ENCODE data around the gene CSF3. TPM values are rescaled to one million over a fixed set of nuclear protein-coding genes. Genes with fewer than 3 reads are reported as not detected.
A peak's percentile ranks its signal among the peaks of the same experiment; 100 is the strongest.
"Not testable (repeated sequence)": the region's sequence is repeated elsewhere in the genome, so short reads cannot be mapped to it uniquely, and the experiment has no call there.

CSF3 gene
- total RNA-seq, 1 donor from 2014 or later = not detected

GRCh38 chr17:39996162-39996561 lies 19.1 kb upstream of the CSF3 start:
- Mint-ChIP-seq H3K4me1 (ENCODE audit: unreplicated experiment) (peaks cover 10% of the 10 kb centered on the region), H3K9me3 (ENCODE audit: unreplicated experiment) (no peaks in the 10 kb centered on the region), H3K27ac (ENCODE audit: unreplicated experiment) (no peak overlapping the region), H3K27me3 (ENCODE audit: unreplicated experiment) (no peaks in the 10 kb centered on the region), H3K36me3 (ENCODE audit: low read depth, unreplicated experiment) (peaks cover 50% of the 10 kb centered on the region), H3K4me3 (ENCODE audit: unreplicated experiment) (peak overlapping the region; percentile 25)
- TF ChIP-seq CTCF (IDR thresholded peaks at IDR 0.05; ENCODE audit: unreplicated experiment) = no peak
- DNase-seq (ENCODE audit: low spot score) = no peak

- DNase-seq (ENCODE audit: low spot score) = no peak
- H3K27me3 Mint-ChIP-seq (ENCODE audit: unreplicated experiment) = no peaks in the 10 kb centered on the region
- no peak for TF ChIP-seq CTCF (IDR thresholded peaks at IDR 0.05; ENCODE audit: unreplicated experiment)
- H3K4me1 Mint-ChIP-seq (ENCODE audit: unreplicated experiment) = peaks cover 10% of the 10 kb centered on the region
- no peak overlapping the region for H3K4me3 Mint-ChIP-seq (ENCODE audit: unreplicated experiment)
- no peak overlapping the region for H3K27ac Mint-ChIP-seq (ENCODE audit: unreplicated experiment)
- H3K9me3 Mint-ChIP-seq (ENCODE audit: unreplicated experiment) = no peaks in the 10 kb centered on the region
- H3K36me3 Mint-ChIP-seq (ENCODE audit: low read depth, unreplicated experiment) = peaks cover 45% of the 10 kb centered on the region
Measured at GRCh38 chr17:39996800-39997199, 18.4 kb upstream of the CSF3 start.

GRCh38 chr17:39997543-39997942 lies 17.7 kb upstream of the CSF3 start:
- no peak for TF ChIP-seq CTCF (IDR thresholded peaks at IDR 0.05; ENCODE audit: unreplicated experiment)
- Mint-ChIP-seq H3K4me3 (ENCODE audit: unreplicated experiment) (no peak overlapping the region), H3K36me3 (ENCODE audit: low read depth, unreplicated experiment) (peaks cover 38% of the 10 kb centered on the region), H3K27ac (ENCODE audit: unreplicated experiment) (no peak overlapping the region), H3K27me3 (ENCODE audit: unreplicated experiment) (no peaks in the 10 kb centered on the region), H3K4me1 (ENCODE audit: unreplicated experiment) (peaks cover 10% of the 10 kb centered on the region), H3K9me3 (ENCODE audit: unreplicated experiment) (no peaks in the 10 kb centered on the region)
- DNase-seq (ENCODE audit: low spot score) = no peak

GRCh38 chr17:39999067-39999466 lies 16.2 kb upstream of the CSF3 start:
- H3K36me3 Mint-ChIP-seq (ENCODE audit: low read depth, unreplicated experiment) = peaks cover 23% of the 10 kb centered on the region
- no peaks in the 10 kb centered on the region for H3K4me1 Mint-ChIP-seq (ENCODE audit: unreplicated experiment)
- no peaks in the 10 kb centered on the region for H3K9me3 Mint-ChIP-seq (ENCODE audit: unreplicated experiment)
- DNase-seq (ENCODE audit: low spot score) = no peak
- no peaks in the 10 kb centered on the region for H3K27me3 Mint-ChIP-seq (ENCODE audit: unreplicated experiment)
- no peak for TF ChIP-seq CTCF (IDR thresholded peaks at IDR 0.05; ENCODE audit: unreplicated experiment)
- no peak overlapping the region for H3K4me3 Mint-ChIP-seq (ENCODE audit: unreplicated experiment)
- no peak overlapping the region for H3K27ac Mint-ChIP-seq (ENCODE audit: unreplicated experiment)

GRCh38 chr17:40000161-40000560 lies 15.1 kb upstream of the CSF3 start:
- TF ChIP-seq CTCF (IDR thresholded peaks at IDR 0.05; ENCODE audit: unreplicated experiment) = no peak

GRCh38 chr17:40001335-40001734 lies 13.9 kb upstream of the CSF3 start:
- not testable (repeated sequence) for DNase-seq (ENCODE audit: low spot score); H3K4me3 Mint-ChIP-seq (ENCODE audit: unreplicated experiment); H3K4me1 Mint-ChIP-seq (ENCODE audit: unreplicated experiment); H3K9me3 Mint-ChIP-seq (ENCODE audit: unreplicated experiment); H3K27ac Mint-ChIP-seq (ENCODE audit: unreplicated experiment); H3K36me3 Mint-ChIP-seq (ENCODE audit: low read depth, unreplicated experiment); H3K27me3 Mint-ChIP-seq (ENCODE audit: unreplicated experiment)

More at GRCh38 chr17:40000161-40000560, 15.1 kb upstream of the CSF3 start:
- Mint-ChIP-seq H3K4me1 (ENCODE audit: unreplicated experiment) (no peaks in the 10 kb centered on the region), H3K36me3 (ENCODE audit: low read depth, unreplicated experiment) (peaks cover 15% of the 10 kb centered on the region), H3K4me3 (ENCODE audit: unreplicated experiment) (no peak overlapping the region), H3K9me3 (ENCODE audit: unreplicated experiment) (no peaks in the 10 kb centered on the region), H3K27me3 (ENCODE audit: unreplicated experiment) (no peaks in the 10 kb centered on the region), H3K27ac (ENCODE audit: unreplicated experiment) (no peak overlapping the region)
- no peak for DNase-seq (ENCODE audit: low spot score)

Data from endothelial cell (in vitro differentiated cells).